Suprapubic skin (tissue), 4 donors: ENCODE results near the gene ZW10. TPM values are rescaled to one million over a fixed set of nuclear protein-coding genes. Genes with fewer than 3 reads are reported as not detected.

Experiments
- DNase-seq, 2 donors: peaks; one replicate each; pipeline ENCODE4 v3.0.0-alpha.2; 2019; ENCODE audit warnings: low spot score in 2 of 2
- H3K27ac ChIP-seq: fragments of 200-600 bp; sonication (generic); one replicate; pipeline ENCODE4 v1.5.1; 2019
- H3K27me3 ChIP-seq: fragments of 200-600 bp; sonication (generic); one replicate; pipeline ENCODE4 v1.5.1; 2019
- H3K36me3 ChIP-seq: fragments of 200-600 bp; sonication (generic); one replicate; pipeline ENCODE4 v1.5.1; 2019
- H3K4me1 ChIP-seq: fragments of 200-600 bp; sonication (generic); one replicate; pipeline ENCODE4 v1.5.1; 2019
- H3K4me3 ChIP-seq: fragments of 200-600 bp; sonication (generic); one replicate; pipeline ENCODE4 v1.5.1; 2019; ENCODE audit warnings: mild to moderate bottlenecking
- H3K9me3 ChIP-seq: fragments of 200-600 bp; sonication (generic); one replicate; pipeline ENCODE4 v1.5.1; 2019
- EP300 ChIP-seq: sonication (generic); formaldehyde crosslinking; IDR thresholded peaks from one replicate; pipeline ENCODE4 v1.6.1; 2017; ENCODE audit warnings: antibody characterized with exemption
- POLR2A ChIP-seq, 2 donors: fragments of 450-650 bp; IDR thresholded peaks; one replicate each; pipeline ENCODE4 v1.6.1; 2017; ENCODE audit warnings: antibody characterized with exemption in 2 of 2, mild to moderate bottlenecking in 2 of 2, moderate library complexity in 2 of 2
- POLR2AphosphoS5 ChIP-seq, 3 donors: sonication (generic); formaldehyde crosslinking; IDR thresholded peaks; one replicate each; pipeline ENCODE4 v1.6.1; 2017; ENCODE audit warnings: antibody characterized with exemption in 3 of 3
- WGBS: methylation state at CpG from one replicate; pipeline ENCODE4 v1.1.5; 2018; 5-methylcytosine and 5-hydroxymethylcytosine counted together
- total RNA-seq, 4 donors: library from RNA; depleted of rRNA; stranded (reverse); fragments of >200 nt; gene quantifications; one replicate each; pipeline ENCODE4 v1.1.0, GENCODE V29; 2016
- TF ChIP-seq, protein P1 (sequence below), 2 donors: fragments of 200-600 bp in 1 of 2; fragments of 450-650 bp in 1 of 2; sonication (generic) in 1 of 2; IDR thresholded peaks; one replicate each; pipeline ENCODE4 v1.5.1; 2016 to 2019; ENCODE audit warnings: antibody characterized with exemption in 2 of 2, mild to moderate bottlenecking in 1 of 2, moderate library complexity in 1 of 2

ZW10 gene
- total RNA-seq, 4 donors from 2014 or later, result 15.0 to 22.7 (median 20.8) TPM

DNA sequence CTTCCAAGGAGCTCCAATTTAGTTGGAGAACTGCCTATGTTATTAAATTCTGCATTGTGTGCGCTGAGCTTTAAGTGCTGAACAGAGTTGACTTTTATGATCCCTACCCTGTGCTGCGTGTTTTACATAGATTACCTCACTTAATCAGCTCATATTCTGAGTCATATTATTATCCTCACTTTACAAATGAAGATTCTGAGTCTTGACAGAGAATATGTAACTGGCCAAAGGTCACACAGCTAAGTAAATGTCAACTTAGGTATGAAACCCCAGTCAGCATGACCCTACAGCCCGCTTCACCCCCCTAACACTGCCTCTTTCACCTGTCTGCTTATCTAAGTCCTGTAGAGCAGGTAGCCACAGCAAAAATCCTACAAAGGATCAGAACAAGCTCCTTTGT lies 47.6 kb downstream of the ZW10 start:
- no peaks in the 10 kb centered on the region for H3K36me3 ChIP-seq
- WGBS, result 93% methylated on average over 3 of the region's 3 CpGs
- no peak overlapping the region for H3K27ac ChIP-seq
- H3K4me1 ChIP-seq, result no peaks in the 10 kb centered on the region
- no peaks in the 10 kb centered on the region for H3K27me3 ChIP-seq
- H3K9me3 ChIP-seq, result no peaks in the 10 kb centered on the region
- no peak overlapping the region for H3K4me3 ChIP-seq
- TF ChIP-seq EP300 (no peak), POLR2AphosphoS5 (IDR thresholded peaks at IDR 0.05) (no peak), POLR2A (IDR thresholded peaks at IDR 0.05) (no peak)
- TF ChIP-seq, protein P1, sequence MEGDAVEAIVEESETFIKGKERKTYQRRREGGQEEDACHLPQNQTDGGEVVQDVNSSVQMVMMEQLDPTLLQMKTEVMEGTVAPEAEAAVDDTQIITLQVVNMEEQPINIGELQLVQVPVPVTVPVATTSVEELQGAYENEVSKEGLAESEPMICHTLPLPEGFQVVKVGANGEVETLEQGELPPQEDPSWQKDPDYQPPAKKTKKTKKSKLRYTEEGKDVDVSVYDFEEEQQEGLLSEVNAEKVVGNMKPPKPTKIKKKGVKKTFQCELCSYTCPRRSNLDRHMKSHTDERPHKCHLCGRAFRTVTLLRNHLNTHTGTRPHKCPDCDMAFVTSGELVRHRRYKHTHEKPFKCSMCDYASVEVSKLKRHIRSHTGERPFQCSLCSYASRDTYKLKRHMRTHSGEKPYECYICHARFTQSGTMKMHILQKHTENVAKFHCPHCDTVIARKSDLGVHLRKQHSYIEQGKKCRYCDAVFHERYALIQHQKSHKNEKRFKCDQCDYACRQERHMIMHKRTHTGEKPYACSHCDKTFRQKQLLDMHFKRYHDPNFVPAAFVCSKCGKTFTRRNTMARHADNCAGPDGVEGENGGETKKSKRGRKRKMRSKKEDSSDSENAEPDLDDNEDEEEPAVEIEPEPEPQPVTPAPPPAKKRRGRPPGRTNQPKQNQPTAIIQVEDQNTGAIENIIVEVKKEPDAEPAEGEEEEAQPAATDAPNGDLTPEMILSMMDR (IDR thresholded peaks at IDR 0.05), result no peak
- no peak for DNase-seq

DNA sequence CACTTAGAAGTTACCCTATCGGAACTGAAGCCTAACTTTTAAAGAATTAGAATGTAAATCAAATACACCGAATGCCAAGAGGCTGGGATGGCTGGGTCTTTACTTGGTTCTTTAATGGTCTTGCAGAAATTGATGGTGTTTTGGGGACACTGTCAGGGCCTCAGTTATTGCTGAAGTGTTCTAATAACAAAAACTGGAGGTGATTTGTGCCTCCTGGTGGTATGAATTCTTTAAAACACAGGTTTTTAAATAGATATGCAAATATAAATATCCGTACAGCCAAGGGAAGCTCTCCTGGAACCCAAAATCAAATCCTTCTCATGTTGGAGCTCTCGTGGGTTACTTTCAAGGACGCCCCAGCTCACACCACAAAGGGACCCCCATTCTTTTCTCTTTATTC lies 48.1 kb downstream of the ZW10 start:
- Histone ChIP-seq H3K9me3 (no peaks in the 10 kb centered on the region), H3K4me1 (no peaks in the 10 kb centered on the region), H3K36me3 (peaks cover 2% of the 10 kb centered on the region), H3K4me3 (no peak overlapping the region), H3K27ac (no peak overlapping the region), H3K27me3 (no peaks in the 10 kb centered on the region)
- WGBS, result 90% methylated on average over 5 of the region's 5 CpGs
- TF ChIP-seq, protein P1 (IDR thresholded peaks at IDR 0.05), result no peak
- TF ChIP-seq POLR2A (IDR thresholded peaks at IDR 0.05) (no peak), EP300 (no peak), POLR2AphosphoS5 (IDR thresholded peaks at IDR 0.05) (no peak)
- no peak for DNase-seq

DNA sequence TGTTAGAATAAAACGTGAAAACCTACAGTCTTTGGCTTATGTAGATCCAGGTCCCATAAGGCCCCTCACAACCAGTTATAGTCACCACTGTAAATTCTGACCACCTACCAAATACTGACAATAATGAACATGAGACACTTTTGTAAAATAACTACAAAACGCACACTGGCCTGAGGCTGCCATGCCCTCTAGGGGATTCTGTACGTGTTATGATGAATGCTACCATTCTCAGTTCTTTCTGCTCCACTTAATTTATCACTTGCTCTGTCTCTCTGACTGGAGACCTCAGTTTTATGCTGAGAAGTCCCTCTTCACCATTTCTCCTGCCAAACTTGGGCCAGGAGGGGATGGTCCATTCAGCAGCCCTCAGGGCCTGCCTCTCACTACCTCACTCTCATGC lies 48.7 kb downstream of the ZW10 start:
- H3K27ac ChIP-seq, result no peak overlapping the region
- H3K4me1 ChIP-seq, result no peaks in the 10 kb centered on the region
- no peaks in the 10 kb centered on the region for H3K9me3 ChIP-seq
- no peaks in the 10 kb centered on the region for H3K27me3 ChIP-seq
- no peak for DNase-seq
- WGBS, result 88% methylated on average over 3 of the region's 3 CpGs
- peaks cover 8% of the 10 kb centered on the region for H3K36me3 ChIP-seq
- H3K4me3 ChIP-seq, result no peak overlapping the region
- TF ChIP-seq POLR2AphosphoS5 (IDR thresholded peaks at IDR 0.05), result no peak
- TF ChIP-seq EP300, result no peak
- TF ChIP-seq, protein P1 (IDR thresholded peaks at IDR 0.05), result no peak
- TF ChIP-seq POLR2A (IDR thresholded peaks at IDR 0.05), result no peak

DNA sequence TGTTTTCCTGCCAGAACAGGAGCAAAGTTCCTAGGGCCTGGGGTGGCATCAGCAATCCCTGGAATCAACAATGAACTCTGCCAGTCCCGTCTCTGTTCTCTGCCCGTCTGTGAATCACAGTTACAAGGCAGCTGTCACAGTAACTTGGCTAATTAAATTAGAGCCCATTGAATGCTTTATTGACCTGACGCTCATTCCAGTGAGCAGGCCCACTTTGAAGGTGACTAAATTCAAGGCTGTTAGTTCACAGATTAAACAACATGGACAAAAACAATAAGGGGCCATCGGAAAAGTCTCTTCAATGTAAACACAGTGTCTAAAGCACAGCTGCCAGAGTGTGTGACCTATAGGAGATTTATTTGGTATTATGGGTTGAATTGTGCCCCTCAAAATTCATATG lies 49.7 kb downstream of the ZW10 start:
- H3K36me3 ChIP-seq, result peaks cover 8% of the 10 kb centered on the region
- H3K4me1 ChIP-seq, result no peaks in the 10 kb centered on the region
- DNase-seq, result no peak
- H3K9me3 ChIP-seq, result no peaks in the 10 kb centered on the region
- H3K4me3 ChIP-seq, result no peak overlapping the region
- H3K27me3 ChIP-seq, result no peaks in the 10 kb centered on the region
- no peak overlapping the region for H3K27ac ChIP-seq
- TF ChIP-seq, protein P1 (IDR thresholded peaks at IDR 0.05), result no peak
- TF ChIP-seq EP300 (no peak), POLR2A (IDR thresholded peaks at IDR 0.05) (no peak), POLR2AphosphoS5 (IDR thresholded peaks at IDR 0.05) (no peak)
- WGBS, result 77% methylated on average over 4 of the region's 4 CpGs

DNA sequence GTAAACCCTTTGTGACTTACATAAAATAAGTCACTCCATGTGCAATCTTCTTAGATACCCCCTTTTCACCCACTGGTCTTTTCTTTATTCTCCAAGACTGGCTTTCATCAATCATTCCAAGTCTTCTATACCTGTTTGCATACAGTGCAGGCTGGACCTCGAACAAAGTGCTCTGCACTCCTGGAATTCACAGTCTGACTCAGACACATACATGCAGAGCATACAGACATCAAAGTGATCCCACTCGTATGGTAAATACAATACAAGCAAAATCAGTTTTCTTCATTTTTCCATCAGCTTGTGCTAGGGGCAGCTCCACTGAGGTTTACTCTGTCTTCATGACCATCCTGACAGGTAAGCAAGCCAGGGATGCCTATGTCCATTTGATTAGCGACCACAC lies 50.6 kb downstream of the ZW10 start:
- 86% methylated on average over 3 of the region's 3 CpGs for WGBS
- H3K27me3 ChIP-seq, result no peaks in the 10 kb centered on the region
- no peak overlapping the region for H3K4me3 ChIP-seq
- DNase-seq, result no peak
- H3K9me3 ChIP-seq, result no peaks in the 10 kb centered on the region
- H3K36me3 ChIP-seq, result peaks cover 8% of the 10 kb centered on the region
- H3K27ac ChIP-seq, result no peak overlapping the region
- no peaks in the 10 kb centered on the region for H3K4me1 ChIP-seq
- TF ChIP-seq POLR2AphosphoS5 (IDR thresholded peaks at IDR 0.05) (no peak), EP300 (no peak), POLR2A (IDR thresholded peaks at IDR 0.05) (no peak)
- TF ChIP-seq, protein P1 (IDR thresholded peaks at IDR 0.05), result no peak
